Stimulated activated CD8-positive, alpha-beta memory T cell treated with anti-CD3 and anti-CD28 coated beads, Interleukin-7, amount 100 ng/mL, for 4 hours (primary cell): Measurements from ENCODE around the gene MYL6.
"Not testable (repeated sequence)": the region's sequence is repeated elsewhere in the genome, so short reads cannot be mapped to it uniquely, and the experiment has no call there.

ENCODE experiments used
- DNase-seq, 2 donors: peaks; one replicate each; pipeline ENCODE4 v3.0.0-alpha.2; 2020; ENCODE audit warnings: low read depth in 2 of 2

Gene MYL6

DNA sequence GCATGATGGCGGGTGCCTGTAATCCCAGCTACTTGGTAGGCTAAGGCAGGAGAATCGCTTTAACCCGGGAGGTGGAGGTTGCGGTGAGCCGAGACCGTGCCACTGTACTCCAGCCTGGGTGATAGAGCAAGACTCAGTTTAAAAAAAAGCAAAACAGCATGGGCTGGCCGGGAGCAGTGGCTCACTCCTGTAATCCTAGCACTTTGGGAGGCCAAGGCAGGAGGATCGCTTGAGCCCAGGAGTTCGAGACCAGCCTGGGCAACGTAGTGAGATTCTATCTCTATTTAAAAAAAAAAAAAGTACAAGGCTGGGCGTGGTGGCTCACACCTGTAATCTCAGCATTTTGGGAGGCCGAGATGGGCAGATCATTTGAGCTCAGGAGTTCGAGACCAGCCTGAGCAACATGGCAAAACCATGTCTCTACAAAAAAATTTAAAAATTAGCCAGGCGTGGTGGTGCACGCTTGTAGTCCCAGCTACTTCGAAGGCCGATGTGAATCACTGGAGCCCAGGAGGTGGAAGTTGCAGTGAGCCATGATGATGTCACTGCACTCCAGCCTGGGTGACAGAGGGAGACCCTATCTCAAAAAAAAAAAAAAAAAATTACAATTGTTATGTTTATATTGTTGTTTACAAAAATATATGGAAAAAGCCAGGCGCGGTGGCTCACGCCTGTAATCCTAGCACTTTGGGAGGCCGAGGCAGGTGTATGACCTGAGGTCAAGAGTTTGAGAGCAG lies 1.5 kb upstream of the MYL6 start:
- not testable (repeated sequence) for DNase-seq

DNA sequence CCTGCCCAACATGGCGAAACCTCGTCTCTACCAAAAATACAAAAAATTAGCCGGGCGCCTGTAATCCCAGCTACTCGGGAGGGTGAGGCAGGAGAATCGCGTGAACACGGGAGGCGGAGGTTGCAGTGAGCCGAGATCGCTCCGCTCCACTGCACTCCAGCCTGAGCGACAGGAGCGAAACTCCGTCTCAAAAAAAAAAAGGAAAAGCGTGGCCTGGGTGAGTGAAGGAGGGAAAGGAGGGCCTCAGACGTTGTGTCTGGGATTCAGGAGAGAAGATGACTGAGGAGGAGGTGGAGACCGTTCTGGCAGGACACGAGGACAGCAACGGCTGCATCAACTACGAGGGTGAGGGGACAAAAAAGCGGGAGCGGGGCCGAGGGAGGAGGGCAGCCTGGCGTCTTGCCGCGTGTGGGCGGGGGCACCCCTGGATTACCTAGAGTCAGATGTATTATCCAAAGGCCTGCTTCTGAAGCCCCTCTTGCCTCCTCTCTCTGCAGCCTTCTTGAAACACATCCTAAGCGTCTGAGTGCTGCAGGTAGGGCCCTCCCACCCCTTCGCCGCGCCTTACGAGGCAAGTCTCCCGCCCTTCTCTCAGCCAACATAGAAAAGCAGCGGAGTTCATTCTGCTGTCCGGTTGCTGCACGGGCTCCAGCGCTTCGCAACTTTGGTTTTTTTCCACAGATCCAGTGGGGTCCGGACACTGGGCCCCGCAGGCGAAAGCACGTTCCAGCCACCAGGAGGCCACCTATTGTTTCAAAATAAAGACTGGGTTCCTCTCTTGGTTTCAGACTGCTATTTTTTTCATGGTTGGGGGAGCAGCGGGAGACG lies 744 bp upstream of the MYL6 start:
- peak; percentile 10 to 28 for DNase-seq

DNA sequence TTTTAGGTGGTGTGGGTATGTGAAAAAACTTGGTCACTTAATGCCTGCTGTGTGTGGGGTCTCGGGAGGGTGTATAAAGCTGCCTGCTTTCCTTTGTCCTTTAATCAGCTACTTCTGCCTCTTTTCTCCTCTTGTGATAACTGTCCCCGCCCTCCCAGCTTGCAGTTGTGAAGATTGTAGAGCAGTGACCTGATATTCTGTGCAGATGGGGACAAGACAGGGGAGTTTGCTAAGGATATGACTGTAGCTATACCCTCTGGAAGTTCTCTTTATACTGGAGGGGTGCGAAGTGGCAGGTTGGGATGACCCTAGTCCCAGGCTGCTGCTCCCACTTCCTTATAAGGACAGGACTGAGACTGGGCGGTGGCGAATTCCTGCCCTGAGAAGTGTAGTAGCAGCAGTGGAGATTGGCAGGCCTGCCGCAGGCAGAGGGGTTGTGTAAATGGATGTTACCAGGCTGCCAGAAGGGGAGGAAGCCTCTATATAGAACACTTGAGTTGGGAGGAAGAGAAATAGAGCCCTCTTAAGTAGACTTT lies 835 bp downstream of the MYL6 start:
- DNase-seq = no peak

DNA sequence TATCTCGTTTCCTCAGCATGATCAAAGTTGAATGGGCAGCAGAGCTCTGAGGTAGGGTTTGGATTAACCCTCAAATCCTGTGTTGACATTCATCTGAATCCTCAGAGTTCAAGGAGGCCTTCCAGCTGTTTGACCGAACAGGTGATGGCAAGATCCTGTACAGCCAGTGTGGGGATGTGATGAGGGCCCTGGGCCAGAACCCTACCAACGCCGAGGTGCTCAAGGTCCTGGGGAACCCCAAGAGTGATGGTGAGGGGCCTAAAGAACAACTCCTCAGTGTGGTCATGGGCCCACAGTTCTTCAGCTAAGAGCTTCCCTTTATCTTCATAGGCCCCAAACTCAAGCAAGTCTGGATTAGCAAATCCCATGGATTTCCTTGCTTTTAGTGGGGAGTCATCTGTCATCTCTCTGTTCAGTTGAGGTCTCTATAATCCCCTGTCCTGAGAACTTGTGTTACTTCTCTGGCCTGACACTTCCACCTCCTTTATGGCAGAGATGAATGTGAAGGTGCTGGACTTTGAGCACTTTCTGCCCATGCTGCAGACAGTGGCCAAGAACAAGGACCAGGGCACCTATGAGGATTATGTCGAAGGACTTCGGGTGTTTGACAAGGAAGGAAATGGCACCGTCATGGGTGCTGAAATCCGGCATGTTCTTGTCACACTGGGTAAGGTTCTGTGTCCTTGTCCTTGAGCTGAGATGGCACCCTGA lies 1.5 kb downstream of the MYL6 start:
- no peak for DNase-seq

DNA sequence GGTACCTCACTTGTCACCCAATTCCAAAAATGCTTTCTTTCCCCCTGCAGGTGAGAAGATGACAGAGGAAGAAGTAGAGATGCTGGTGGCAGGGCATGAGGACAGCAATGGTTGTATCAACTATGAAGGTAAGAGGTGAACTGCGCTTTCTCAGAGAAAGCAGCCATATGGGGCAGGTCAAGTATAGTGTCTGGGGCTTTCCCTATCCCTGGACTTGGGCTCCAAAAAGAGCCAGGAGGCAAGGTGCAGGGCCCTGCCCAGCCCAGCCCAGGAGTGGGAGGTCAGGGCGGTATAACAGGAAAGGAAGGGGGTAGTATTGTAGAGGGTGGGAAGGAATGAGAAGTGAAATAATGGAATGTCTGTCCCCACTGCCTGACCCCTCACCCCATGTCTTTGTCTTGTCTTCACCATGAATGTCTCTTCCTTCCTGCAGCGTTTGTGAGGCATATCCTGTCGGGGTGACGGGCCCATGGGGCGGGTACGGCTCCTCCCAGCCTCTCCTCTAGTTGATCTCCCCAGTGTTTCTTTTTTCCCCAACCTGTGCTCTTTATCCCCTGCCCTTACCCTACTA lies 2.1 kb downstream of the MYL6 start:
- peak; percentile 27 to 35 for DNase-seq

DNA sequence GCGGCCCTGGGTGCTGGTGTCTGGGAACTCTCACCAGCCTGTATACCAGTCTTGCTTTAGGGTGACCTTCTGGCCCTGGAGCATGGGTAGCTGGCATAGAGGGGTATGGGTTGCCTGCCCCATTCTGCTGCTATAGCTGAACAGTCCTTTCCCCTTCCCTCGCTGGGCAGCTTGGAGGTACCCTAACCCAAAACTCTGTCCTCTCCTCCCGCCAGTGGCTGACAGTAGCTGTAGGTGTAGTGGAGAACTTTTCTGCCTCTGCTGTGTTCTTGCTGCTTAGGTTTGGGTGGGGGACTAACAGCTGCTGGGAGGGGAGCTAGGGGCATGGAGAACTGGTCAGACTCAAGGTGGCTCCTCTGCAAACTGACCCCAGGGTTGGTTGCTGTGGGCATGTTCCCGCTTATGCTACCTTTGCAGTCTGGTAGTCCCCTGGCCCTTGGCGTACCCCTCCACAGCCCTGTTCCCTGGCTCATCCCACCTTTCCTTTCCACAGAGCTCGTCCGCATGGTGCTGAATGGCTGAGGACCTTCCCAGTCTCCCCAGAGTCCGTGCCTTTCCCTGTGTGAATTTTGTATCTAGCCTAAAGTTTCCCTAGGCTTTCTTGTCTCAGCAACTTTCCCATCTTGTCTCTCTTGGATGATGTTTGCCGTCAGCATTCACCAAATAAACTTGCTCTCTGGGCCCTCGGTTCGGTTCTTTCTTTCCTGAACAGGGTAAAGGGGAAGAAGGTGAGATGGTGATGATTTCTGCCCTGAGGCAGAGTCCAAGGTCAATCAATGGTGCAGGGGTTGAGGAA lies 2.9 kb downstream of the MYL6 start:
- DNase-seq = no peak

DNA sequence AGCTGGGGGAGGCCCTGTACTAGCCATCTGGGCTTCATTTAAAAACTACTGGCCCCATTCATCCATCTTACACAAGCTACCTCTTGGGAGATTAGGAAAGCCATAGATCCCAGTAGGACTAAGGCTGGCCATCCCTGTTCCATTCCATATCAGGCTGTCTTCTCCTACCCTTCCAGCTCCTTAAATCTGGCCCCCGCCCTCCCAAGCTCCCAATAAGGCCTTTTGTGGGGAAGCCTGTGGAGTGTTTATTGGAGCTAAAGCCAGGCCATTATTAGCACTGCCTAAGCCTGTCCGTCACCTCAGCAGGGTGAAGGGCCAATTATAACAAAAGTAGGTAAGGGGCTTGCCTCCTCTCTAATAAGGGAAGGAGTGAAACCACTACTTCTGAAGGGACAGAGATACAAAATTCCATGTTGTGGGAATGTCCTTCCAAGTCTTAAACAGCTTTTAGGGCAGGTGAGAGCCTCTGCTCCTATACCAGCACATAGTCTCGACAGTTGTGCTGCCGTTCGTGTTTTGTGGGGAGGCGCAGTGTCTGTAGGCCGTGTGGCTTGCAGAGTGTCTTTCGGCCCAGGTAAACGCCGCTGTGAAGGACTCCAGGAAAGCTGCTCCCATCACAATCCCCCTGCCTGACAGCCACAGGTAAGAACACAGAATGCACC lies 3.7 kb downstream of the MYL6 start:
- DNase-seq = no peak

DNA sequence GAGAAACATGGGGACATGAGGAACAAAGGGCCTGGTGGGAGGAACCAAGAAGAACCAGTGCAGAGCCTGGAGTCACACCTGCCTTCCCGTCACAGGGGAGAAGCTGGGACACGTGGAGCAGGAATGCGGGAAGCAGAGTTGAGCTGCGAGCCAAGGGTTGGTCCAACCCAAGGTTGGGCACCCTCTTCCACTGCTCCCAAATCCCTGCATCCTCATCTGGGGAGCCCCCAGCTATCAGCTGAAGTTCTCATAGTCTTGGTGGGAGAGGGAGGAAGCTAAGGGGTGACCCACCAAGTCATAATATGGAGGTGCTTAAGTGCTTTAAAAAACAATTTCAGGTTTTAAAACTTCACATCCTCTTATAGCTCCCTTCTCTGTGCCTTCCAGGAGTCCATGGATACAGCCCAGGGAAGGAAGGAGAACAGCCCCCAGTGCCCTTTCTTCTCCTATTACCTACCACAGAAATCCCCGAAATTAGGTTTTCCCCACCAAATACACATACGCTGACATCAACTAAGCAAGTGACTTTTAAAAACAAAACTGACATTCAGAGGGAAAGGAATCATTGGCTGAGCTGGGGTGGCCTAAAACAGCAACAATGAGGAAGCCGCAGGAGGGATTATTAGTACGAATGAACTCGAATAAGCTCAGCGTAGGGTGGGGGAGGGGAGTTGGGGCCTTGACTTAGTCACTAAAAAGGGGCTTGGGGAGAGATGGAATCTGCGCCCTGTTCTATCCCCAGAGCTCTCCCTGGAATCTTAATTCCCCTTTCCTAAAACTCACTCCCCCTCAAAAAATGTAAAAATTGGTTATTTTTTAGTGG lies 4.5 kb downstream of the MYL6 start:
- DNase-seq = no peak

DNA sequence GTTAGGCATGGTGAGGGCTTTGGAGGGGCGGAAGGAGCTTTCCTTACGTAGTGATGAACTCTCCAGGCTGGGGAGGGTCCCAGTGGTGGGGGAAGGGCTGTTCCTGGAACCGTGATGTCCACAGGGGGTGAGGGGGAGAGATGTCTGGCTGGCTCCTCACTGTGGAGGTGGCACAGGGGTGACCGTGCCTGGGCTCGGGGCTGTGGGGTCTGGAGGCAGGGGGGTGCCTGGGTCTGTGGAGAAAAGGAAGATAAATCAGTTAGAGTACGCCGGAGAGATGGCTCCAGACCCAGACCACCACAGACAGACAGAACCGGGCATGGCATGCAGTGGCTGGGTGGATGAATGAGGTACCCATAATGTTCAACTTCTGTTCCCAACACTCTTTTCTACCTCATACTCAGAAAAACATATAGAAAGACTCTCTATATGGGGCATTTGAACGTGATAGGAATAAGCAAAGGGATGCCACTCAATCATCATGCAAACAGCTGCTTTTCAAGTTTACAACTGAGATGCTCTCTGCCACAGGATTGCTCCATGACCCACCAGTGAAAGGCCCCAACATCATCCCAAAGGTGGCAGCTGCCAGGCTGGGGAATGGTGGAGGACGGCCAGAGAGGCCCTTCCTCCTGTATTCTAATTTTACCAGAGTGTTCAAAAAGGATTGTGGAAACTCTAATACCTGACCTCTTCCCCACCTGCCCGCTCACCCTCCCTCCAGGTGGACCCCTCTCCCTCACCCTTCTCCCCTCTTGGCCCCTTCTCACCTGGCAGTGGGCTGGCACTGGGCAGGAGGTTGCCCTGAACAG lies 5.6 kb downstream of the MYL6 start:
- DNase-seq = no peak

DNA sequence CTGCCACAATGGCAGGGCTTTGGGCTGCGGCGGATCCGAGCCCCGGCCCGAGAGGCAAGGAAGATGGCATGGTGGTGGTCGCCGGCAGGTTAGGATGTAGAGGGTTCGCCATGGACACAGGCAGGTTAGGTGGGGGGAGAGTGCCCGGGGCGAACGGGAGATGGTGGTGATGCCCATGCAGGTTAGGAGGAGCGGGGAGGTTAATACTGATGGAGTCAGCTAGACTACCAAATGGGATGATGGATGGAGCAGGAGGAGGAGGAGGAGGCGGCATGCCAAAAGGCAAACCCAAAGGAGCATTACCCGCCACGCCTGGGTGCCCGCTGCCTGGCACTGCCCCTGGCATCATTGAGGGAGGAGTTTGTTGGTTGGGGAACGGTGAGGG lies 6.2 kb downstream of the MYL6 start:
- no peak for DNase-seq

DNA sequence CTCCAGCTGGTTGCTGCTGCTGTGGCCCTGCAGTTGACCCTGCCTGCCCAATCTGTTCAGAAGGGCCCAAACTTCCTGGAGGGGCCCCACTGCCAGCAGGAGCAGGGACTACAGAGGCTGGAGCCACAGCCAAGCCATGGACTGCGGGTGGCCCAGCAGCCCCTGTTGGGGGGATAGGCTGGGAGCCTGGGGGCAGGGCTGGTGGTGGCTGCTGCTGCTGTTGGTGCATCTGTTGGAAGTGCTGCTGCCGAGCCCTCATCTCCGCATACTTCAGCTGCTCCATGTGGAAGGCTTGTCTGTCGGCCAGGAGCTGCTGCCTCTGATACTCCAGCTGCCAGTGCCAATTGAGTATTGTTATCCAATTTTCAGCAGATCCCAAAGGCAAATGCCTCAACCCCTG lies 7.2 kb downstream of the MYL6 start:
- DNase-seq = no peak

DNA sequence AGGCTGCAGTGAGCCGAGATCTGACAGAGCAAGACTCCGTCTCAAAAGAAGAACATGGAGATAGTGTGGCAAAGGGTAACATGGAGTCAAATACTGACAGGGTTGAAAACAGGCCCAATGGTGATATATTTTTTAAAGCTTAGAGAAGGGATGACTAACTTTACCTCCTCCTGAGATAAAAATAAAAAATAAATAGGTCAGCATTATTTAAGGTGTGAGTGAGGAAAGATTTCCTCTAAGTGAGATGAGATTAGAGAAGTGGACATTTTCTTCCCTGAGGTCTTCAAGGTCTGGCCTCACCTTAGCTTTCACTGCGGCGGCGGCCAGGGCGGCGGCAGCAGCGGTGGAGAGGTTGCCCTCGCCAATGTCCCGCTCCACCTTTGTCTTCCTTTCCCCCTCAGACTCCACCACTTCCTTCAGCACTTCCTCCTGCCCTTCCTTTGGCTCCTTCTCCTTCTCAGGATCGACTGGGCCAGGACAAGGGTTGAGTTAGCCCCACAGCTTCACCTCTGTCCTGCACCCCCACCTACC lies 11.1 kb downstream of the MYL6 start:
- no peak for DNase-seq

DNA sequence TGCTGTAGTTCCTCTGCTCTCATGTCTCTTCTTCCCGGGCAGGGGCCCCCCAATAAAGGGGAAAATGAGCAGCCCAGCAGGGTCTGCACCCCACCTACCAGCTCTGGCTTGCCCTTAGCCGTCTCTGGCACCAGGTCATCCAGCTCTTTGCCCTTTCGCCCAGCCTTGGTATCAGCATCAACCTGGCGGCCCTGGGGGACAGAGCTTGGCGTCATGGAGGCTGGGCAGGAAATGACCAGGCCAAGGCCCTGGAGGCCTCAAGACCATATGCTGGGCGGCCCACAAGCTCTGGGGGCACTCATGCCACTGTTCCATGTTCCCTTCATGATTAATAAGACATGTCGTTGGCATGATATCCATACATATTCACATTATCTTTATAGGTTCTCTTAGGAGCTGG lies 14.7 kb downstream of the MYL6 start:
- DNase-seq = no peak

DNA sequence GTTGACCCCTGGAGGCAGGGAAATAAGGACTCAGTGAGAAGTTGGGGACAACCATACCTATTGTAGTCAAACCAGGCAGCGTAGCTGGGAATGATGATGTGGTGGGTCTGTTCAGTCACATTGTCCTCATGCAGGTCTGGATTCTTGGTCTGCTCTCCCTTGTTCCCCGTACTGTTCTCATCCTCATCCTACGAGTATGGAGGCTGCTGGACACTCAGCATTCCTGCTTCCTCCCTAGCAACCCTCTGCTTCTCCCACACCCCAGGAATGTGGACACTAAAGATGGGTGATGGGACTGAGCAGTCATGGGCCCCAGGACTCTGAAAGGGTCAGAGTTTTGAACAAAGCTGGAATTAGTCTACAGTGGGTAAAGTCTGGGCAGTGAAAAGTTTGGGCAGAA lies 20.2 kb downstream of the MYL6 start:
- no peak for DNase-seq

DNA sequence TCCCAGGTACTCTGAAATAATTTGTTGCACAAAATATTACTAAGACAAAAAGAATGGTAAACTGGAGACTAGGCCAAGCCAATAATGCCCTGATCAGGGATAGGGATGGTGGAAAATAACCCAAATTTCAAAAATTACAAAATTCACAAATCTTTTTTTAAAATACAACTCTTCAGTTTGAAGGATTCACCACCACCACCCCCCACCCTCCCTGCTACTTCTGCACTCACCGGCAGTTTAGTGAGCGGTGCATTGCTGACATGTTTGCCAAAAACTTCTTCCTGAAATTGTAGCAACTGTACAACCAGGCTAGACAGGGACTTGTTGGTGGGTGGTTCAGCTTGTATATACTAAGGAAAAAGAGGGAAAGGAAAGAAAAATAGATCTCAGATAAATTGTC lies 28.8 kb downstream of the MYL6 start:
- no peak for DNase-seq

DNA sequence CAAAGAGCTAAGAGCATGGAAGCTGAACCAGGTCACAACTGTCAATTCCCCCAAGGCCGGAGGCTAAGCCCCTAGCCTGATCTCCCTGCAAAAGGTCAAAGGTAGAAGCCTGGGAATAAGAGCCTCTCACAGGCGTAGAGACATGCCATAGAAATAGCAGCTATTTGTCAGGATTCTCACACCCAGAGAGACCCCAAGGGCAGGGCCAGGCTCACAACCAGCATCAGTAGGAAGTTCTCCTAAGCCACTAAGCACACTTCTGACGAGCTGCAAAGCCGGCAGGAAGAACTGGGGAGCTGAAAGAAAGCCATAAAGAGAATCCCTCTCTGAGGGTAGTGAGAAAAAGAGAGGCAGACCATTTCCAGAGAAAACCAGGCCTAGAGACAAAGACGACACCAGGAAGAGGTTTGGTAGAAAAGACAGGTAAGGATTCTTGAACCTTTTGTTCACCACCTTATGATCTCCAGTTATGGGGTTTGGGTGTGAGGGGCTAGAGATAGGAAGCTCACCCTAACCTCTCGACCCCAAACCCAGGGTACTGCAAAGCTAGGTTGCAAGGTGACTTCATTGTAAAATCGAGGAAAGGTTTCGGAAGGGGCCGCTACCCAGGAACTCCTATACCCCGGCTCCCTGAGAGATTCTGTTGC lies 30.1 kb downstream of the MYL6 start:
- DNase-seq = no peak

DNA sequence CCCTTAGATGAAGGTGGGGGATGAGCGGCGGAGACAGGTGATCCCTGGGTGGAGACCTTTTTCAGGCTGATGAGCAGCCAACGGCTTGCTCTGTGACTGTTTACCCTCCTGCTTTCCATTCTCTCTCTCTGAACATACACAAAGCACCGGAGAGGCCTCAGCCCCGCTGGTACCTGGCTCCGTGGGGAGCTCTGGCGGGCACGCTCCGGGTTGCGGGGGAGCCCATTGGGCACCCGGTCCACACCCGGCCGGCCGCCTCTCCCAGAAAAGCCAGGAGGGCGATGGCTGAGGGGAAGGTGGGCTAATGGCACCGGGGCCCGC lies 30.6 kb downstream of the MYL6 start:
- no peak for DNase-seq
